HG02970 (cell line): ENCODE measurements around the gene SLC27A6.
"Not testable (repeated sequence)": the region's sequence is repeated elsewhere in the genome, so short reads cannot be mapped to it uniquely, and the experiment has no call there.

Source experiments
- ATAC-seq: cut with Tn5 transposase; IDR thresholded peaks from one replicate; pipeline ENCODE4 v1.9.1; 2021; ENCODE audit warnings: mild to moderate bottlenecking, moderate library complexity, moderate number of reproducible peaks; ENCODE audit not compliant: unreplicated experiment, low FRiP score

SLC27A6 gene

DNA sequence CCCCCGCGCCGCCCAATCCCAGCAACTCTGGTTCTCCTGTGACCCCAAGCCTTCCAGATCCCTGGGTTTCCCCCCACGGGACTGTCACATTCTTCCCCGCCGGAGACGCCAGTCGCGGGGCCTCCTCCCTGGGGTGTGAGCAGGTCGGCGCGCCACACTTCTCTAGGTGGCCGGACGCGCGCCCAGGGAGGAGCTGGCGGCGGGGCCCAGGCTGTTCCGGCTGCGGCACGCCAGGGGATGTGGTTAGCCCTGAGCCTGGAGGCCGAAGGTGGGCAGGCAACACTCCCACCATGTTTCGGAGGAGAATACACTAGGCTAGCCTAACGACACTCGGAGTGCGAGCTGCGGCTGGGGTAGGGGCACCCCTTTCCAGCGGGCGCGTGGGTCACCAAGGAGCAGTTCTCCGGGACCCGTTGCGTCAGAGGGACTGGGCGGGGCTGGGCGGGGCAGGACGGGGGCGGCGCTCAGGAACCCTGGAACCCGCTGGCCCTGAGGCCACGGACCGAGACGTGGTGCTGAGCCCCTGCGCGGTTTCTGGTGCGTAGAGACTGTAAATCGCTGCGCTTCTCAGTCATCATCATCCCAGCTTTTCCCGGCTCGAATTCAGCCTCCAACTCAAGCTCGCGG lies at the start of gene SLC27A6:
Gene SLC27A6 (plus strand): TSS at position 478 of the 627 bp plus-strand sequence. CDS start 650 bp downstream, outside the sequence.
- no peak for ATAC-seq

- no peak for ATAC-seq
Measured at GRCh38 chr5:128919542-128919941, 45.7 kb upstream of the SLC27A6 start.

GRCh38 chr5:128920345-128921215 lies 44.7 kb upstream of the SLC27A6 start:
- ATAC-seq = no peak

GRCh38 chr5:128924299-128924698 lies 41.0 kb upstream of the SLC27A6 start:
- no peak for ATAC-seq

DNA sequence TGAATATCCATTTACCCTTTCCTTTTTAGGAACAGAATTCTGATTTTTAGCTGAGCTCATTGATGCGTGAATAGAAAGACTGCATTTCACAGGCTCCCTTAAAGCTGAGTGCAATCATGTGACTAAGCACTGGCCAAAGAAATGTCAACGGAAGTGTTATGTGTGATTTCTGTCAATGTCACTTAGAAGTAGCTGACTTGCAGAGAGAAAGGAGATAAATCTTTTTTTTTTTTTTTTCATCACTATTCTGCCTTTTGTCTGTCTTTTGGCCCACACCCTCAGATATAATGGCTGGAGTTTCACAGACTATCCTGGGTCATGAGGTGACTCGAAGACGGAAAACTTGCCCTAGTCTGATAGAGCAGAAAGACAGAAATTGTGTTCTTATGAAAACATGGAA lies 39.3 kb upstream of the SLC27A6 start:
- no peak for ATAC-seq

DNA sequence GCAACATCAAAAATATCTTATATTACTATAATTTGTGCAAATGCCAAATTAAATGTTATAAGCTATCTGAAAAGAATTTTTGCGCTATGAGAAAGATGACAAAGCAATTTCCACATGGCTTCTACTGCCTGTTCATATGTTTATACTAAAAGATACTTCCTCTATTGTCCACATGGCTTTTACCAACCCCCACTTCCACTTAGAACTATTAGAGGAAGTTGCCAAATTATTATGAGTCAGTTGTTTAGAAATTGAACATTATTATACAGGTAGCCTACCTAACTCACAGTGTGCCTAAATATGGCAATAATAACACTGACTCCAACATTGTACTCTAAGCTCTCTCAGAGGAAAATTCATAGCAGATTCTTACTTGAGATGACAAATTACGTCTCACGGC lies 37.6 kb upstream of the SLC27A6 start:
- no peak for ATAC-seq

- ATAC-seq = not testable (repeated sequence)
Measured at GRCh38 chr5:128932232-128932631, 33.1 kb upstream of the SLC27A6 start.

GRCh38 chr5:128943100-128943499 lies 22.2 kb upstream of the SLC27A6 start:
- ATAC-seq = not testable (repeated sequence)

GRCh38 chr5:128949847-128950546 lies 15.3 kb upstream of the SLC27A6 start:
- ATAC-seq = no peak

DNA sequence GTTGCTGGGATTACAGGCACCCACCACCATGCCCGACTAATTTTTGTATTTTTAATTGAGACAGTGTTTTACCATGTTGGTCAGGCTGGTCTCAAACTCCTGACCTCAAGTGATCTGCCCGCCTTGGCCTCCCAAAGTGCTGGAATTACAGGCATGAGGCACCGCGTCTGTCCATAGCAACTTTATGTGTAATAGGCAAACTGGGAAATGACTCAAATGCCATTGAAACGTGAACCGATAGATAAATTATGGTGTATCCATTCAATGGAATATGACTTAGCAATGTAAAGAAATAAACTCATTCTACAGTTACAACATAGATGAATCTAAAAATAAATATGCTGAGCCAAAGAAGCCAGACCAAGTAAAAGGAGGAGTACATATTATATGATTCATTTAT lies 14.0 kb upstream of the SLC27A6 start:
- not testable (repeated sequence) for ATAC-seq

DNA sequence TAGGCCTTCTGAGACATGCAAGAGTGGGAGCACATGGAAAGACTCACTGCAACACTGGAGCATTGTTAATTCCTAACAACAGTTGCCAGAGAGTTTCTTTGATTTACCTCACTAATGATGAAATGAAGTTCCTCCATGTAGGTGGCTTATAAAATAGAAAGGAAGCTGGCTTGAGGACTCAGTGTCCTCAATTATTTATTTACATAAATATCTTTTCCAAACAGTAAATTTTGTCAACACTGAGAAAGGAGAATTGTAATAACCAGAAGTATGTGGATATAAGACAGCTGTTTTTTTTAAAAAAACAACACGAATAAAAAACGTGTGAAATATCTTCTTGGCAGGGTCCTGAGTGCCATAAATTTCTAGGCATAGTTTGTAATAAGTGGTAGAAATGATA lies 9.1 kb upstream of the SLC27A6 start:
- no peak for ATAC-seq

DNA sequence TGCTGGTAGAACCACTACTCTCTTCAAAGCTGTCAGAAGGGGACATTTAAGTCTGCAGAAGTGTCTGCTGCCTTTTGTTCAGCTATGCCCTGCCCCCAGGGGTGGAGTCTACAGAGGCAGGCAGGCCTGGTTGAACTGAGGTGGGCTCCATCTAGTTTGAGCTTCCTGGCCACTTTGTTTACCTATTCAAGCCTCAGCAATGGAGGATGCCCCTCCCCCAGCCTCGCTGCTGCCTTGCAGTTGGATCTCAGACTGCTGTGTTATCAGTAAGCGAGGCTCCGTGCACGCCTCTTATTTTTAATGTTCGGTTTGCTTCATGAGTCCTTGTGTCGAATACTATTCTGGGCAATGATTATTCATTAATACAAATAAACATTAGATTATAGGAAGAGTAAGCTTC lies 3.1 kb upstream of the SLC27A6 start:
- ATAC-seq = no peak

GRCh38 chr5:128965638-128966302 lies 482 bp downstream of the SLC27A6 start:
- no peak for ATAC-seq

GRCh38 chr5:128966375-128966774 lies 1.1 kb downstream of the SLC27A6 start:
- ATAC-seq = no peak

DNA sequence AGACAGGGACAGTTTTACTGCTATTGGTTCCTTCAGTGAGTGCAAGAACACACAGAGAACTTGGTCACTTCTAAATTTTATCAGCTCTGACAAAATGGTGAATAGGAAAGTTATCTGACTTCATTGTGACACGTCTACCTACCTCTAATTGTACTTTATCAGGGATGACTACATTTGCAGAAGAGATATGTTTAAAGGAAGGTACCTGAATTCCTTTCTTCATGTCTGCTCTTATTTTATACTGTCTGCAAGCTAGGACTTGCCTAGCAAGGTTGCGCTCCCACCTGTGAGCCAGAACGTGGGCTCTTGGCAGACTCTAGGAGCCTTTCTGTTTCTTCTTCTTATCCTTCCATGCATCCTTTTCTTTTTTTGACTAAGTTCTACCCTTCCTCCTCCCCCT lies 1.6 kb downstream of the SLC27A6 start:
- no peak for ATAC-seq

DNA sequence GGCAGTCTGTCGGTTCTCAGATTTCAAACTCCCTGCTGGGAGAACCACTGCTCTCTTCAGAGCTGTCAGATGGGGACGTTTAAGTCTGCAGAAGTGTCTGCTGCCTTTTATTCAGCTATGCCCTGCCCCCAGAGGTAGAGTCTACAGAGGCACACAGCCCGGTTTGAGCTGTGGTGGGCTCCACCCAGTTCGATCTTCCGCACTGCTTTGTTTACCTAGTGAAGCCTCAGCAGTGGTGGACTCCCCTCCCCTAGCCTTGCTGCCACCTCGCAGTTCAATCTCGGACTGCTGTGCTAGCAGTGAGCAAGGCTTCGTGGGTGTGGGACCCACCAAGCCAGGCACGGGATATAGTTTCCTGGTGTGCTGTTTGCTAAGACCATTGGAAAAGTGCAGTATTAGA lies 8.0 kb downstream of the SLC27A6 start:
- no peak for ATAC-seq

GRCh38 chr5:128974567-128974966 lies 9.3 kb downstream of the SLC27A6 start:
- no peak for ATAC-seq

- no peak for ATAC-seq
Measured at GRCh38 chr5:128979761-128980160, 14.5 kb downstream of the SLC27A6 start.

- ATAC-seq = no peak
Measured at GRCh38 chr5:128980917-128981316, 15.6 kb downstream of the SLC27A6 start.

- no peak for ATAC-seq
Measured at GRCh38 chr5:128984480-128984879, 19.2 kb downstream of the SLC27A6 start.

DNA sequence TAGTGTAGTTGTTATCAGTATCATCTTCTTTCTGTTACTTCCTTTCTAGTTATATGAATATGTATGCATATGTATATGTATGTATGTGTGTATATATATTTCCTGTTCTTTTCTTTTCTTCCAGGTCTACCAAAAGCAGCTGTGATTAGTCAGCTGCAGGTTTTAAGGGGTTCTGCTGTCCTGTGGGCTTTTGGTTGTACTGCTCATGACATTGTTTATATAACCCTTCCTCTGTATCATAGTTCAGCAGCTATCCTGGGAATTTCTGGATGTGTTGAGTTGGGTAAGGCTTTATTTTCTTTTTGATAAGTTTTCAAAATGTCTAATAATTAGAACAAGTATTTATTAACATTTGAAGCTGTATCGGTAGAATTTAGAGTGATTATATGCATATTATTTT lies 23.2 kb downstream of the SLC27A6 start:
- ATAC-seq = no peak
